ENCODE measurements around the gene RFX2.

DNA sequence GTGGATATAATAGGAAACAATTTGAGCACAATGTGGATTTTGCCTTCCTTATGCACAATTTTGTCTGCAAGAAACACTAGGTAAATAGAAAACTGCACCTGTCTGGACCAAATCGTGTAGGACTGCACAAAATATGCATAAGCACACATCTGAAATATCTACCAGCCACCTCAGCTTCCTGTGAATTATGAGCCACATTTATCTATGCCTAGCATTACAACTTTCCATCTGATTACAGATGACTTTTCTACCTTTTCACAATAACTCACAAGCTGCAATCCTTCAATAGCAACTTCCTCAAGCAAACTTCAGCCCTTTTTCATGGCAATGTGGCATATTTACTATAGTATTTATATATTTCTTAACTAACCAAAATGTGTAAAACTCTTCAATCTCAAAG, 5.7 kb upstream of the RFX2 start:
- TF ChIP-seq POLR2A (IDR thresholded peaks at IDR 0.05) (no peak), POLR2AphosphoS5 (IDR thresholded peaks at IDR 0.05) (no peak)
- TF ChIP-seq, protein P1, sequence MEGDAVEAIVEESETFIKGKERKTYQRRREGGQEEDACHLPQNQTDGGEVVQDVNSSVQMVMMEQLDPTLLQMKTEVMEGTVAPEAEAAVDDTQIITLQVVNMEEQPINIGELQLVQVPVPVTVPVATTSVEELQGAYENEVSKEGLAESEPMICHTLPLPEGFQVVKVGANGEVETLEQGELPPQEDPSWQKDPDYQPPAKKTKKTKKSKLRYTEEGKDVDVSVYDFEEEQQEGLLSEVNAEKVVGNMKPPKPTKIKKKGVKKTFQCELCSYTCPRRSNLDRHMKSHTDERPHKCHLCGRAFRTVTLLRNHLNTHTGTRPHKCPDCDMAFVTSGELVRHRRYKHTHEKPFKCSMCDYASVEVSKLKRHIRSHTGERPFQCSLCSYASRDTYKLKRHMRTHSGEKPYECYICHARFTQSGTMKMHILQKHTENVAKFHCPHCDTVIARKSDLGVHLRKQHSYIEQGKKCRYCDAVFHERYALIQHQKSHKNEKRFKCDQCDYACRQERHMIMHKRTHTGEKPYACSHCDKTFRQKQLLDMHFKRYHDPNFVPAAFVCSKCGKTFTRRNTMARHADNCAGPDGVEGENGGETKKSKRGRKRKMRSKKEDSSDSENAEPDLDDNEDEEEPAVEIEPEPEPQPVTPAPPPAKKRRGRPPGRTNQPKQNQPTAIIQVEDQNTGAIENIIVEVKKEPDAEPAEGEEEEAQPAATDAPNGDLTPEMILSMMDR (IDR thresholded peaks at IDR 0.05), result no peak
